A673 (cell line): ENCODE results near the gene ZSWIM3. TPM values are rescaled to one million over a fixed set of nuclear protein-coding genes. Genes with fewer than 3 reads are reported as not detected.

ENCODE experiments used
- BruUV-seq: library from RNA; stranded (reverse); fragments of 400-500 nt; replicated peaks from 2 replicates; lab custom pipeline; 2021; lab: Mats Ljungman, UMichigan
- CTCF ChIA-PET: fragments of 300-600 bp; sonication (Branson Sonifier 250); formaldehyde crosslinking; loops from one replicate; lab custom pipeline; 2022; ENCODE audit warnings: antibody characterized with exemption; lab: Charles Lee
- POLR2A ChIA-PET: fragments of 300-600 bp; sonication (Branson Sonifier 250); formaldehyde crosslinking; loops from one replicate; lab custom pipeline; 2022; ENCODE audit warnings: antibody characterized with exemption; ENCODE audit not compliant: low non-redundant PET; lab: Charles Lee
- DNase-seq: peaks from one replicate; pipeline ENCODE4 v3.0.0-alpha.2; 2015; ENCODE audit warnings: low spot score
- H3K27ac ChIP-seq: fragments of 200-600 bp; sonication (generic); 2 replicates; pipeline ENCODE4 v1.5.1; 2016; ENCODE audit warnings: mixed run types, low read depth, mild to moderate bottlenecking, mixed read lengths, antibody characterized with exemption, low read length; ENCODE audit not compliant: poor library complexity, severe bottlenecking
- H3K27me3 ChIP-seq: fragments of 200-600 bp; sonication (generic); replicated peaks from 2 replicates; pipeline ENCODE4 v1.6.1; 2017; ENCODE audit warnings: mixed run types, low read depth, mild to moderate bottlenecking, mixed read lengths, antibody characterized with exemption, low read length; ENCODE audit not compliant: insufficient read depth, poor library complexity
- H3K36me3 ChIP-seq: fragments of 200-600 bp; sonication (generic); 2 replicates; pipeline ENCODE4 v1.6.1; 2016; ENCODE audit warnings: mixed run types, mild to moderate bottlenecking, mixed read lengths, antibody characterized with exemption, low read length; ENCODE audit not compliant: insufficient read depth, poor library complexity, severe bottlenecking
- H3K4me1 ChIP-seq: fragments of 200-600 bp; sonication (generic); 2 replicates; pipeline ENCODE4 v1.6.1; 2017; ENCODE audit warnings: mixed run types, mild to moderate bottlenecking, mixed read lengths, antibody characterized with exemption, low read length; ENCODE audit not compliant: insufficient read depth, poor library complexity, severe bottlenecking
- H3K4me3 ChIP-seq: fragments of 200-600 bp; sonication (generic); 2 replicates; pipeline ENCODE4 v1.5.1; 2016; ENCODE audit warnings: low read depth, mixed run types, mild to moderate bottlenecking, mixed read lengths, low read length; ENCODE audit not compliant: poor library complexity, severe bottlenecking
- H3K9me3 ChIP-seq: fragments of 200-600 bp; sonication (generic); 2 replicates; pipeline ENCODE4 v1.6.1; 2016; ENCODE audit warnings: mixed run types, low read depth, mild to moderate bottlenecking, mixed read lengths, antibody characterized with exemption, low read length; ENCODE audit not compliant: poor library complexity, severe bottlenecking
- CTCF ChIP-seq: fragments of 300-800, 200-600 bp; sonication (generic); conservative IDR thresholded peaks from 2 replicates; pipeline ENCODE4 v1.5.1; 2017; ENCODE audit warnings: low read depth, mild to moderate bottlenecking, antibody characterized with exemption, low read length, moderate library complexity, mixed read lengths
- EZH2 ChIP-seq: fragments of 200-600 bp; sonication (generic); IDR thresholded peaks from 2 replicates; pipeline ENCODE4 v1.6.1; 2017; ENCODE audit warnings: borderline replicate concordance, low read depth, mild to moderate bottlenecking, mixed read lengths, antibody characterized with exemption, low read length; ENCODE audit not compliant: poor library complexity, severe bottlenecking
- intact Hi-C: fragments of 100-400 bp; cut with micrococcal nuclease; formaldehyde crosslinking; loops from one replicate; pipeline ENCODE4 v1.10.0; 2022; ENCODE audit not compliant: unreplicated experiment
- total RNA-seq: library from RNA; stranded (reverse); gene quantifications from 2 replicates; pipeline ENCODE4 v1.2.3, GENCODE V29; 2021

Gene ZSWIM3
- total RNA-seq, 1 experiment from 2014 or later: 2.6 TPM

- no peak overlapping the region for H3K27ac ChIP-seq
- no peaks in the 10 kb centered on the region for H3K27me3 ChIP-seq
- no peaks in the 10 kb centered on the region for H3K9me3 ChIP-seq
- no peaks in the 10 kb centered on the region for H3K36me3 ChIP-seq
- no peak overlapping the region for H3K4me3 ChIP-seq
- TF ChIP-seq CTCF: no peak
- TF ChIP-seq EZH2: no peak
- intact Hi-C loops: no loop called here
- POLR2A ChIA-PET: no interaction called here
- CTCF ChIA-PET: no interaction called here
- no TSS peak for BruUV-seq
- no peak for DNase-seq
- no peaks in the 10 kb centered on the region for H3K4me1 ChIP-seq
Observed at GRCh38 chr20:45918182-45918737, 60.8 kb downstream of the ZSWIM3 start.

GRCh38 chr20:45918779-45919537 is 61.5 kb downstream of the ZSWIM3 start:
- H3K4me3 ChIP-seq: no peak overlapping the region
- intact Hi-C loops: no loop called here
- H3K9me3 ChIP-seq: no peaks in the 10 kb centered on the region
- TF ChIP-seq EZH2 (no peak), CTCF (no peak)
- H3K4me1 ChIP-seq: no peaks in the 10 kb centered on the region
- no peaks in the 10 kb centered on the region for H3K36me3 ChIP-seq
- ChIA-PET POLR2A (no interaction called here), CTCF (no interaction called here)
- DNase-seq: no peak
- H3K27me3 ChIP-seq: no peaks in the 10 kb centered on the region
- BruUV-seq: no TSS peak
- H3K27ac ChIP-seq: no peak overlapping the region

- POLR2A ChIA-PET: no interaction called here
- TF ChIP-seq CTCF: no peak
- no peak for TF ChIP-seq EZH2
- CTCF ChIA-PET: no interaction called here
- intact Hi-C loops: no loop called here
- Histone ChIP-seq H3K4me3 (no peak overlapping the region), H3K27ac (no peak overlapping the region), H3K4me1 (no peaks in the 10 kb centered on the region), H3K9me3 (no peaks in the 10 kb centered on the region), H3K27me3 (no peaks in the 10 kb centered on the region), H3K36me3 (no peaks in the 10 kb centered on the region)
- BruUV-seq: no TSS peak
- no peak for DNase-seq
Observed at GRCh38 chr20:45919542-45920399, 62.4 kb downstream of the ZSWIM3 start.
